Neural cell (in vitro differentiated cells): ENCODE data around the gene THUMPD3. TPM values are rescaled to one million over a fixed set of nuclear protein-coding genes. Genes with fewer than 3 reads are reported as not detected.

Experiments used
- H2AFZ ChIP-seq: fragments of 200-600, 300-800 bp; sonication (generic), shearing (Covaris generic); 2 replicates; pipeline ENCODE4 v1.6.0; 2014; ENCODE audit warnings: low read depth, mild to moderate bottlenecking, antibody characterized with exemption, low read length, moderate library complexity
- H3F3A ChIP-seq: fragments of 200-600 bp; shearing (Covaris generic); 2 replicates; pipeline ENCODE4 v1.6.1; 2016; ENCODE audit warnings: mild to moderate bottlenecking, moderate library complexity, mixed read lengths, antibody characterized with exemption, low read length; ENCODE audit not compliant: insufficient read depth, poor library complexity, severe bottlenecking
- H3K27ac ChIP-seq: fragments of 200-600, 300-800 bp; sonication (generic), shearing (Covaris generic); 2 replicates; pipeline ENCODE4 v1.5.1; 2014; ENCODE audit warnings: mild to moderate bottlenecking, low read length, moderate library complexity
- H3K27me3 ChIP-seq: fragments of 300-800, 200-600 bp; sonication (generic), shearing (Covaris generic); 2 replicates; pipeline ENCODE4 v1.6.0; 2014; ENCODE audit warnings: mild to moderate bottlenecking, low read depth, low read length, moderate library complexity; ENCODE audit not compliant: insufficient read depth
- H3K36me3 ChIP-seq: fragments of 300-800, 200-600 bp; sonication (generic), shearing (Covaris generic); 2 replicates; pipeline ENCODE4 v1.5.1; 2014; ENCODE audit warnings: mild to moderate bottlenecking, antibody characterized with exemption, low read length, moderate library complexity; ENCODE audit not compliant: insufficient read depth
- H3K4me2 ChIP-seq: fragments of 300-800, 200-600 bp; sonication (generic), shearing (Covaris generic); 2 replicates; pipeline ENCODE4 v1.6.0; 2014; ENCODE audit warnings: mild to moderate bottlenecking, low read length
- H3K4me3 ChIP-seq: fragments of 300-800, 200-600 bp; sonication (generic), shearing (Covaris generic); 2 replicates; pipeline ENCODE4 v1.5.1; 2014; ENCODE audit warnings: mild to moderate bottlenecking, low read length, moderate library complexity
- H3K79me2 ChIP-seq: fragments of 200-600 bp; shearing (Covaris generic); replicated peaks from 2 replicates; pipeline ENCODE4 v1.6.0; 2014; ENCODE audit warnings: mild to moderate bottlenecking, low read length, moderate library complexity; ENCODE audit not compliant: insufficient read depth
- H3K9ac ChIP-seq: fragments of 300-800, 200-600 bp; sonication (generic), shearing (Covaris generic); 2 replicates; pipeline ENCODE4 v1.6.1; 2016; ENCODE audit warnings: mild to moderate bottlenecking, low read length, mixed read lengths
- H3K9me2 ChIP-seq: fragments of 200-600 bp; shearing (Covaris generic); 2 replicates; pipeline ENCODE4 v1.6.1; 2016; ENCODE audit warnings: mild to moderate bottlenecking, low read length, mixed read lengths; ENCODE audit not compliant: insufficient read depth
- H3K9me3 ChIP-seq: fragments of 200-600, 300-800 bp; sonication (generic), shearing (Covaris generic); 2 replicates; pipeline ENCODE4 v1.6.1; 2016; ENCODE audit warnings: mild to moderate bottlenecking, mixed run types, low read length, moderate library complexity, mixed read lengths
- H4K20me1 ChIP-seq: fragments of 200-600 bp; shearing (Covaris generic); 2 replicates; pipeline ENCODE4 v1.6.1; 2016; ENCODE audit warnings: mild to moderate bottlenecking, mixed run types; ENCODE audit not compliant: insufficient read depth
- EP300 ChIP-seq: fragments of 450-650 bp; conservative IDR thresholded peaks from 2 replicates; pipeline ENCODE4 v1.6.1; 2014; ENCODE audit warnings: antibody characterized with exemption, mild to moderate bottlenecking, moderate library complexity; ENCODE audit not compliant: poor library complexity, severe bottlenecking
- EZH2 ChIP-seq: fragments of 200-600, 300-800 bp; shearing (Covaris generic), sonication (generic); IDR thresholded peaks from 2 replicates; pipeline ENCODE4 v1.6.1; 2014; ENCODE audit warnings: antibody characterized with exemption, low read length, borderline replicate concordance, mild to moderate bottlenecking; ENCODE audit not compliant: insufficient read depth, poor library complexity, severe bottlenecking
- MXI1 ChIP-seq: fragments of 450-650 bp; conservative IDR thresholded peaks from 2 replicates; pipeline ENCODE4 v1.6.1; 2014; ENCODE audit warnings: antibody characterized with exemption, mild to moderate bottlenecking; ENCODE audit not compliant: poor library complexity, severe bottlenecking
- POLR2AphosphoS5 ChIP-seq: IDR thresholded peaks from 2 replicates; pipeline ENCODE4 v1.6.1; 2012
- RAD21 ChIP-seq: fragments of 450-650 bp; conservative IDR thresholded peaks from 2 replicates; pipeline ENCODE4 v1.6.1; 2014; ENCODE audit warnings: antibody characterized with exemption, mild to moderate bottlenecking, moderate library complexity
- SMC3 ChIP-seq: fragments of 450-650 bp; conservative IDR thresholded peaks from 2 replicates; pipeline ENCODE4 v1.6.1; 2014; ENCODE audit warnings: antibody characterized with exemption, mild to moderate bottlenecking, moderate library complexity; ENCODE audit not compliant: poor library complexity
- TAF1 ChIP-seq: IDR thresholded peaks from 2 replicates; pipeline ENCODE4 v1.6.1; 2012; ENCODE audit warnings: low read depth
- polyA plus RNA-seq: library from polyadenylated mRNA; depleted of rRNA; stranded (reverse); fragments of >200 nt; gene quantifications from 2 replicates; pipeline ENCODE4 v1.2.3, GENCODE V29; 2014
- TF ChIP-seq, protein P1 (sequence below): IDR thresholded peaks from 2 replicates; pipeline ENCODE4 v1.6.1; 2012; ENCODE audit warnings: borderline replicate concordance
- TF ChIP-seq, protein P2 (sequence below): fragments of 450-650 bp; IDR thresholded peaks from 2 replicates; pipeline ENCODE4 v1.5.1; 2014; ENCODE audit warnings: antibody characterized with exemption, mild to moderate bottlenecking, moderate library complexity; ENCODE audit not compliant: poor library complexity, severe bottlenecking

The THUMPD3 gene
- polyA plus RNA-seq, 1 donor from 2014 or later = 32.6 TPM

DNA sequence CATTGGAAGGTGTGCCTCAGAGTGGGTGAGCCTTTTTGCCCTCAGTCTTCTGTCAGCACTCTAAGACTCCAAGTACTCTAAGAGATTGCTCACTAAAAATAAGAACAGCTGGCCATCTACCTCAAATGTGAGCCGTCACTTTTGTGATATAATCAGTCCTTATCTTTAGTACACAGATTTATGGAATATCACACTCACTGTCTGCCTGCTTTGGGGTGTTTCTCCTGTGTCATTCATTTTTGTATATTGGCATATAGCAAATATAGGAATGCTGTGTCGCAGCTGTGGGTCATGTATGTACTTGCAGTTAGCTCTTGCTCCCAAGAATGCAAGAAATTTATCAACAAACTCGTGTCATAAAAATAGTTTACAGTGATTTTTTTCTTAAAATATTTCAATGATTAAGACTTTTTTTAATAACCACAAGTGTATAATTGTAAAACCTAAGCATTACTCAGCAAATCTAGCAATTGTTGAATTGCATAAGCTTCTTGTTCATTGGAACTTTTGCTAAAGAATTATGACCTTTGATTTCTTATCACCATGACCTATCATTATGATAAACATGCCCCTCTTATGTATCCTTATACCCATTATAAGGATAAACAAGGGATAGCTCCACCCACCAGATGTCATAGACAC, 53.4 kb downstream of the THUMPD3 start:
- H3F3A ChIP-seq = no peaks in the 10 kb centered on the region
- no peak overlapping the region for H3K4me3 ChIP-seq
- no peak overlapping the region for H2AFZ ChIP-seq
- H3K27ac ChIP-seq = no peak overlapping the region
- no peak overlapping the region for H3K4me2 ChIP-seq
- TF ChIP-seq, protein P1, sequence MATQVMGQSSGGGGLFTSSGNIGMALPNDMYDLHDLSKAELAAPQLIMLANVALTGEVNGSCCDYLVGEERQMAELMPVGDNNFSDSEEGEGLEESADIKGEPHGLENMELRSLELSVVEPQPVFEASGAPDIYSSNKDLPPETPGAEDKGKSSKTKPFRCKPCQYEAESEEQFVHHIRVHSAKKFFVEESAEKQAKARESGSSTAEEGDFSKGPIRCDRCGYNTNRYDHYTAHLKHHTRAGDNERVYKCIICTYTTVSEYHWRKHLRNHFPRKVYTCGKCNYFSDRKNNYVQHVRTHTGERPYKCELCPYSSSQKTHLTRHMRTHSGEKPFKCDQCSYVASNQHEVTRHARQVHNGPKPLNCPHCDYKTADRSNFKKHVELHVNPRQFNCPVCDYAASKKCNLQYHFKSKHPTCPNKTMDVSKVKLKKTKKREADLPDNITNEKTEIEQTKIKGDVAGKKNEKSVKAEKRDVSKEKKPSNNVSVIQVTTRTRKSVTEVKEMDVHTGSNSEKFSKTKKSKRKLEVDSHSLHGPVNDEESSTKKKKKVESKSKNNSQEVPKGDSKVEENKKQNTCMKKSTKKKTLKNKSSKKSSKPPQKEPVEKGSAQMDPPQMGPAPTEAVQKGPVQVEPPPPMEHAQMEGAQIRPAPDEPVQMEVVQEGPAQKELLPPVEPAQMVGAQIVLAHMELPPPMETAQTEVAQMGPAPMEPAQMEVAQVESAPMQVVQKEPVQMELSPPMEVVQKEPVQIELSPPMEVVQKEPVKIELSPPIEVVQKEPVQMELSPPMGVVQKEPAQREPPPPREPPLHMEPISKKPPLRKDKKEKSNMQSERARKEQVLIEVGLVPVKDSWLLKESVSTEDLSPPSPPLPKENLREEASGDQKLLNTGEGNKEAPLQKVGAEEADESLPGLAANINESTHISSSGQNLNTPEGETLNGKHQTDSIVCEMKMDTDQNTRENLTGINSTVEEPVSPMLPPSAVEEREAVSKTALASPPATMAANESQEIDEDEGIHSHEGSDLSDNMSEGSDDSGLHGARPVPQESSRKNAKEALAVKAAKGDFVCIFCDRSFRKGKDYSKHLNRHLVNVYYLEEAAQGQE = no peak
- TF ChIP-seq TAF1 = no peak
- TF ChIP-seq POLR2AphosphoS5 = no peak
- no peak for TF ChIP-seq EP300
- no peak for TF ChIP-seq RAD21
- TF ChIP-seq, protein P2, sequence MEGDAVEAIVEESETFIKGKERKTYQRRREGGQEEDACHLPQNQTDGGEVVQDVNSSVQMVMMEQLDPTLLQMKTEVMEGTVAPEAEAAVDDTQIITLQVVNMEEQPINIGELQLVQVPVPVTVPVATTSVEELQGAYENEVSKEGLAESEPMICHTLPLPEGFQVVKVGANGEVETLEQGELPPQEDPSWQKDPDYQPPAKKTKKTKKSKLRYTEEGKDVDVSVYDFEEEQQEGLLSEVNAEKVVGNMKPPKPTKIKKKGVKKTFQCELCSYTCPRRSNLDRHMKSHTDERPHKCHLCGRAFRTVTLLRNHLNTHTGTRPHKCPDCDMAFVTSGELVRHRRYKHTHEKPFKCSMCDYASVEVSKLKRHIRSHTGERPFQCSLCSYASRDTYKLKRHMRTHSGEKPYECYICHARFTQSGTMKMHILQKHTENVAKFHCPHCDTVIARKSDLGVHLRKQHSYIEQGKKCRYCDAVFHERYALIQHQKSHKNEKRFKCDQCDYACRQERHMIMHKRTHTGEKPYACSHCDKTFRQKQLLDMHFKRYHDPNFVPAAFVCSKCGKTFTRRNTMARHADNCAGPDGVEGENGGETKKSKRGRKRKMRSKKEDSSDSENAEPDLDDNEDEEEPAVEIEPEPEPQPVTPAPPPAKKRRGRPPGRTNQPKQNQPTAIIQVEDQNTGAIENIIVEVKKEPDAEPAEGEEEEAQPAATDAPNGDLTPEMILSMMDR = no peak
- TF ChIP-seq SMC3 = no peak
- TF ChIP-seq MXI1 = no peak
- TF ChIP-seq EZH2 = no peak
- H3K27me3 ChIP-seq = no peaks in the 10 kb centered on the region
- no peaks in the 10 kb centered on the region for H3K9me2 ChIP-seq
- no peaks in the 10 kb centered on the region for H4K20me1 ChIP-seq
- no peaks in the 10 kb centered on the region for H3K36me3 ChIP-seq
- peaks cover 87% of the 10 kb centered on the region for H3K79me2 ChIP-seq
- no peak overlapping the region for H3K9ac ChIP-seq
- H3K9me3 ChIP-seq = no peaks in the 10 kb centered on the region

DNA sequence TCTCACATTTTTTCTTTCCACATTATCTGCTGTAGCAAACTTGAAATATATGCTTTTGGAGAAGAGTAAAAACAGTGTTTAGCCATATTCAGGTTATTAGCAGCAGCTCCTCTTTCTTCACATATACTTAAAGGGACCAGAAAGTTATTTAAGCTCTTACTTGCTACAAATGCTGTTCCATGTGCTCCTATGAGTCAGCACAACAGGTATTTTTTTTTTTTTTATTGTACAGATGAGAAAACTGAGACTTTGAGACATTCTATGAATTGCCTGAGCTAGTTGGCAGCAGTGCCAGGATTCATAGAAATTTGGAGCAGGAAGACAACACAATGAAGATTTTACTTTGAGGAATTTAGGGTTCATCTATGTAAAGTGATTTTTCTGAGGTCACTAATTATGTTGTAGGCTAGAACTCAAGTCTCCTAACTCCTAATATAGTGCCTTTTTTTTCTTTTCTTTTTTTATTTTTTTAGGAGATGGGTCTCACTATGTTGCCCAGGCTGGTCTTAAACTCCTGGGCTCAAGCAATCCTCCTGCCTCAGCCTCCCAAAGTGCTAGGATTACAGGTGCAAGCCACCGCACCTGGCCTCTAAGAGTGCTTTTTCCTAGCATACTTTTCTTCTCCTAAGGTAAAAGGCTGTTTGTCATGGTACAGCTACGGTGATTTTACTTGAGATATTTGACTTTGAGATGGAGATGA, 58.1 kb downstream of the THUMPD3 start:
- no peaks in the 10 kb centered on the region for H3K36me3 ChIP-seq

More for the DNA sequence above, 58.1 kb downstream of the THUMPD3 start:
- Histone ChIP-seq H3K9me2 (no peaks in the 10 kb centered on the region), H3K79me2 (peaks cover 85% of the 10 kb centered on the region), H4K20me1 (no peaks in the 10 kb centered on the region), H2AFZ (no peak overlapping the region), H3K9ac (no peak overlapping the region), H3F3A (no peaks in the 10 kb centered on the region), H3K4me3 (no peak overlapping the region), H3K27ac (no peak overlapping the region), H3K27me3 (no peaks in the 10 kb centered on the region), H3K4me2 (no peak overlapping the region), H3K9me3 (no peaks in the 10 kb centered on the region)
- no peak for TF ChIP-seq SMC3
- TF ChIP-seq EZH2 = no peak
- TF ChIP-seq, protein P2 = no peak
- no peak for TF ChIP-seq TAF1
- TF ChIP-seq MXI1 = no peak
- no peak for TF ChIP-seq EP300
- no peak for TF ChIP-seq POLR2AphosphoS5
- TF ChIP-seq, protein P1 = no peak
- no peak for TF ChIP-seq RAD21
